Stimulated activated CD8-positive, alpha-beta memory T cell treated with anti-CD3 and anti-CD28 coated beads, Interleukin-7, amount 100 ng/mL, for 4 hours (primary cell): ENCODE measurements around the gene GK.
"Not testable (repeated sequence)": the region's sequence is repeated elsewhere in the genome, so short reads cannot be mapped to it uniquely, and the experiment has no call there.

Source experiments
- DNase-seq, 2 donors: peaks; one replicate each; pipeline ENCODE4 v3.0.0-alpha.2; 2020; ENCODE audit warnings: low read depth in 2 of 2

The GK gene

GRCh38 chrX:30653415-30654131 is at the start of gene GK:
Gene GK (plus strand): TSS chrX:30653423. CDS start chrX:30653538, 115 bp downstream.
- no peak for DNase-seq

DNA sequence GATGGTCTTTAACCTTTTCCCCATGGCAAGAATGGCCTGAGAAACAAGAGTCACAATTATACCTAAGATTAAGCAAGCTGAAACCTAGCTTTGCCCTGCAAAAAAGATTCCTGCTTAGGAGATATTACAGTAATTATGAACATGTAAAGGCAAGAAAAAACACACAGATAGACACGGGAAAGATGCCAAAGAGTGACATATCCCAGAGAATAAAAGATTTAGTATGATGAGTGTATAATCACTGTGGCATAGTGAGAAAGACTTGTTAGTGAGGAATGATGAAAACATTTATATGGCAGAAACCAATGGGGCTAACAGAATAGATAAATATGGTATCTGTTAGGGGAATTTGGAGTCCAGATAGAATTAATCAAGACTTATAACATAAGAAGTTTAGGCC is 46.1 kb upstream of the GK start:
- no peak for DNase-seq

- no peak for DNase-seq
These were observed 43.2 kb upstream of the GK start for GRCh38 chrX:30610026-30610425.

DNA sequence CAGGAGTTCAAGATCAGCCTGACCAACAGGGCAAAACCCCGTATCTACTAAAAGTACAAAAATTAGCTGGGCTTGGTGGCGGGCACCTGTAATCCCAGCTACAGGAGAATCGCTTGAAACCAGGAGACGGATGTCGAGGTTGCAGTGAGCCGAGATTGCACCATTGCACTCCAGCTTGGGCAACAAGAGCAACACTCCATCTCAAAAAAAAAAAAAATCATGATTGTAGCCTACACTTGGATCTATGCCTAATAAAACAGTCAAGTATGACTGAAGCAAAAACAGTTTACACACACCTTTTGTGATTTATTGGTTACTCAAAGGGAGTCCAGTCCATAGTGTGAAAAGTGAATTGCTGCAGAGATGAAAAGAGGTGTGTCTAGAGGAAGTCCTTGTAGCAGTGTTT is 41.0 kb upstream of the GK start:
- no peak for DNase-seq

DNA sequence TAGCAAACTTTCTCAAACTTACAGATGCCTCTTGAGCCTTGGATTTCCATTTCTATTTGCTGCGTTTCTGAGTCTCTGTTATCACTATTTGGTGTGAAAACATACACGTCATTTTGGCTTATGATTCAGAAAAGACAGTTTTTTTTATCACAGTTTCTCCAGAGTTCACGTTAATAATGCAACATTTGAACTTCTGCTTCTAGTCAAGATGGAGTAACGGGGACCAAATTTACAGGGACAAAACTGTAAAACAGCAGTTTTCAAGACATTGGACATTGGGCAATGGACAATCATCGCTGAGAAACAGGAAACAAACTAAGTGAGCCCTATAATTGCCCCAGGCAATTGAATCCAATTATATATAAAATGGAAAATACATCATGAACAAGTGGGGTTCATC is 39.5 kb upstream of the GK start:
- no peak for DNase-seq

DNA sequence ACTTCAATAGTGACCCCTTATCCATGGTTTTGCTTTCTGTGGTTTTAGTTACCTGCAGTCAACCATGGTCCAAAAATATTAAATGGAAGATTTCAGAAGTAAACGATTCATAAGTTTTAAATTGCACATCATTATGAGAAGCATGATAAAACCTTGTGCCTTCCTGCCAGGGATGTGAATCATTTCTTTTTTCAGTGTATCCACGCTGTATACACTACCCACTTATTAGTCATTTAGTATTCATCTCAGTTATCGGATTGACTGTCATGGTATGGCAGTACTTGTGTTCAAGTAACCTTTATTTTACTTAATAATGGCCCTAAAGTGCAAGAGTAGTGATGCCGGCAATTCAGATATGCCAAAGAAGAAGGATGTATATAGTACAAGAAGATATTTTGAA is 38.0 kb upstream of the GK start:
- no peak for DNase-seq

- no peak for DNase-seq
These were observed 35.0 kb upstream of the GK start for GRCh38 chrX:30618160-30618765.

DNA sequence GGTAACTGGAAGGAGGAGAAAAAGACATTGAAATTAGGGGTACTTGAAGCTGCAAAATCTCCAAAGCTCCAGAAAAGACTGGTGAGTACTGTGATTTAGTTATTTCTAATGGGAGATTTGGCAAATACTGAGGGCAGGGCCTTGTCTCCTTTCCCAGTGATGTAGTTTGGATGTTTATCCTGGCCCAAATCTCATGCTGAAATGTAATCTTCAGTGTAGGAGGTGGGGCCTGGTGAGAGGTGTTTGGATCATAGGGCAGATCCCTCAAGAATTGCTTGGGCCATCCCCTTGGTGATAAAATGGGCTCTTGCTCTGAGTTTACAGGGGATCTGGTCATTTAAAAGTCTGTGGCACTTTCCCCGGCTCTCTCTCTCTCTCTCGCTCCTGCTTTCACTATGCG is 33.1 kb upstream of the GK start:
- DNase-seq, result no peak

DNA sequence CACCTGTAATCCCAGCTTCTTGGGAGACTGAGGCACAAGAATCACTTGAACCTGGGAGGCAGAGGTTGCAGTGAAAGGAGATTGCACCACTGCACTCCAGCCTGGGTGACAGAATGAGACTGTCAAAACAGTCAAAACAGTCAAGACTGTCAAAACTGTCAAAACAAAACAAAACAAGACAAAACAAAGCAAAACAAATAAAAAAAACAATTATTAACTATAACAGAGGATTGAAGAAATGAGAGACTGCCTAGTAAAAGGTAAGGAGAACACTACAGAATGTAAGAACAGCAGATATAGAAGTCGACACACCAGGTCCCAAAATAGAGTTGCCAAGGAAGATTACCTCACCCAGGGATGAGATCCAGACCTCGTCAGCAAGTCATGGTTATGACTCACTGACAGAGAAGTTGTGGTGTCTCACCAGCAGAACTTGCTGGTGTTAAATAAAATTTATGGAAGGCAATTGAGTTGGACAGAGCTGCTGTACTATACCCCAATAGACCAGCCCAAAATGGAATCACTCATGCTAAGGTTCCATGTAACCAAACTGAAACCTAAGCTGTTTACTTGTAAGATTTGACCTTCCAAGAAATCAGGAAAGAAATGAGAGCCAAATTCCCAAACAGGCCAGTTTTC is 32.1 kb upstream of the GK start:
- DNase-seq, result no peak

- no peak for DNase-seq
These were observed 30.9 kb upstream of the GK start for GRCh38 chrX:30622361-30622760.

GRCh38 chrX:30626402-30626801 is 26.8 kb upstream of the GK start:
- DNase-seq, result no peak

GRCh38 chrX:30627818-30628652 is 25.2 kb upstream of the GK start:
- no peak for DNase-seq

GRCh38 chrX:30634070-30634469 is 19.2 kb upstream of the GK start:
- not testable (repeated sequence) for DNase-seq

- no peak for DNase-seq
These were observed 17.6 kb upstream of the GK start for GRCh38 chrX:30635630-30636029.

DNA sequence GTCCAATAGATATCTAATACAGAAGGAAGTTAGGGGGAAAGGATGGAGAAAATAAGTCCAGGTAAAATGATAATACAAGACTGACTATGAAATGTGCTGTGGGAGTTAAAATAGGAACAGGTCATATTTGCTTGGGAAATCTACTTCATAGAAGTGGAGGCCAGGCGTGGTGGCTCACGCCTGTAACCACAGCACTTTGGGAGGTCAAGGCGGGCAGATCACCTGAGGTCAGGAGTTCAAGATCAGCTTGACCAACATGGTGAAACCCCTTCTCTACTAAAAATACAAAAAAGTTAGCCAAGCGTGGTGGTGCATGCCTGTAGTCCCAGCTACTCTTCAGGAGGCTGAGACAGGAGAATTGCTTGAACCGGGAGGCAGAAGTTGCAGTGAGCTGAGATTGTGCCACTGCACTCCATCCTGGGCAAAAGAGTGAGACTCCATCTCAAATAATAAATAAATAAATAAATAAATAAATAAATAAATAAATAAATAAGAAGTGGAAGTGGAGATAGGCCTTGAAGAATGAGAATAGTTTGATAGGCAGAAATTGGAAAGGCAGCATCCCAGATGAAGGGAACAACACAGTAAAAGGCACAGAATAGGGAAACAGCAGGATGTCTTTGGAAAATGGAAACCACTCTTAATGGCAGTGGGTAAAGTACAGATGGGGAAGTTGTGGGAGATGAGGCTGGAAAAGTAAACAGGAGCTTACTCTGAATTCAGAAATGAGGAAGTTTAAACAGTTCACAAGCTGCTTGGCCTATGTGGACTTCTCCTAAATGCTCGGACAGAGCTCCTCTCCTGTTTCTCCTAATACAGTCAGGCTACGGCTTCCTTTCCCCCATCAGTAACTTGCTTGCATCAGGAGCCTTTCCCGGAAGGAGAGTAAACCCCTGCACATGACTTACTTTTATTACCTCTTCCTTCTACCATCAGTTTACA is 15.1 kb upstream of the GK start:
- no peak for DNase-seq

GRCh38 chrX:30639702-30640101 is 13.5 kb upstream of the GK start:
- DNase-seq, result not testable (repeated sequence)

DNA sequence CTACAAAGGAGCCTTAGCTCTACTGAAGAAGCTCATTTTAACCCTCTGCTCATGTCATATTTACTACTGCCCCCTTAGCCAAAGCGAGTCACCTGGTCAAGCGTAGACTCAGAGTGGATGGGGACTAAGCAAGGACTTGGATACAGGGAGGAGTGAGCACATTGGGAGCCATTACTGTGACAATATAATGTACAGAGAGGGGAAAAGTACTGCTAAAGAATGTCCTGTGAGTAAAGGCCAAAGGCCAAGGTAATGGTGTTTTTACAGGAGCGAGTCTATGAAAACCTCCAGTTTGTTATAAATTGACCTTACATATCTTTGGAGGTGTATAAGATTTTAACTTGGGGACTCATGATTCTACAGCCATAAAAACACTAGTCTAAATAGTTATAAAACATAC is 10.6 kb upstream of the GK start:
- no peak for DNase-seq

- DNase-seq, result no peak
These were observed 9.9 kb upstream of the GK start for GRCh38 chrX:30643313-30643821.

GRCh38 chrX:30649859-30650258 is 3.4 kb upstream of the GK start:
- DNase-seq, result no peak

- peak; percentile 77 to 82 for DNase-seq
These were observed 452 bp upstream of the GK start for GRCh38 chrX:30652527-30653414.
